OCI-LY1 (cell line): ENCODE results near the gene CHRNB4.

ENCODE experiments used
- H2AFZ ChIP-seq: fragments of 200-600 bp; sonication (generic), shearing (Covaris generic); 2 replicates; pipeline ENCODE4 v1.6.0; 2014; ENCODE audit warnings: antibody characterized with exemption, mild to moderate bottlenecking, low read length
- H3F3A ChIP-seq: fragments of 200-600 bp; sonication (generic), shearing (Covaris generic); 2 replicates; pipeline ENCODE4 v1.6.0; 2014; ENCODE audit warnings: mild to moderate bottlenecking, antibody characterized with exemption, low read length, moderate library complexity; ENCODE audit not compliant: insufficient read depth
- H3K27ac ChIP-seq: fragments of 200-600 bp; sonication (generic); 2 replicates; pipeline ENCODE4 v1.5.1; 2014; ENCODE audit warnings: low read length, mixed run types, mild to moderate bottlenecking, low read depth; ENCODE audit not compliant: poor library complexity, severe bottlenecking
- H3K27me3 ChIP-seq: fragments of 200-600 bp; sonication (generic); 2 replicates; pipeline ENCODE4 v1.6.0; 2014; ENCODE audit warnings: antibody characterized with exemption, mild to moderate bottlenecking, low read length, moderate library complexity; ENCODE audit not compliant: insufficient read depth
- H3K36me3 ChIP-seq: fragments of 200-600 bp; sonication (generic); 2 replicates; pipeline ENCODE4 v1.6.1; 2014; ENCODE audit warnings: mild to moderate bottlenecking, antibody characterized with exemption, low read length, moderate library complexity, mixed read lengths; ENCODE audit not compliant: insufficient read depth
- H3K4me1 ChIP-seq: fragments of 200-600 bp; sonication (generic); 2 replicates; pipeline ENCODE4 v1.5.1; 2014; ENCODE audit warnings: mild to moderate bottlenecking, low read length, moderate library complexity; ENCODE audit not compliant: insufficient read depth, severe bottlenecking
- H3K4me2 ChIP-seq: fragments of 200-600 bp; sonication (generic), shearing (Covaris generic); 2 replicates; pipeline ENCODE4 v1.6.1; 2014; ENCODE audit warnings: low read length
- H3K4me3 ChIP-seq: fragments of 200-600 bp; sonication (generic); 2 replicates; pipeline ENCODE4 v1.5.1; 2014; ENCODE audit warnings: low read length, low read depth, mild to moderate bottlenecking, mixed read lengths; ENCODE audit not compliant: poor library complexity, severe bottlenecking
- H3K79me2 ChIP-seq: fragments of 200-600 bp; shearing (Covaris generic); 2 replicates; pipeline ENCODE4 v1.6.1; 2016; ENCODE audit warnings: mixed run types, low read length, mixed read lengths; ENCODE audit not compliant: insufficient read depth
- H3K9ac ChIP-seq: fragments of 200-600 bp; sonication (generic), shearing (Covaris generic); 2 replicates; pipeline ENCODE4 v1.6.1; 2014; ENCODE audit warnings: mild to moderate bottlenecking, low read length, mixed read lengths
- H3K9me2 ChIP-seq: fragments of 200-600 bp; sonication (generic), shearing (Covaris generic); 2 replicates; pipeline ENCODE4 v1.6.1; 2014; ENCODE audit warnings: low read depth, mild to moderate bottlenecking, low read length, mixed read lengths
- H3K9me3 ChIP-seq: fragments of 200-600 bp; shearing (Covaris generic); 2 replicates; pipeline ENCODE4 v1.6.1; 2014; ENCODE audit warnings: low read length, mixed read lengths
- H4K20me1 ChIP-seq: fragments of 200-600 bp; sonication (generic), shearing (Covaris generic); 2 replicates; pipeline ENCODE4 v1.6.0; 2016; ENCODE audit warnings: mild to moderate bottlenecking, low read length; ENCODE audit not compliant: insufficient read depth
- CTCF ChIP-seq: fragments of 200-600 bp; sonication (generic), shearing (Covaris generic); IDR thresholded peaks from 2 replicates; pipeline ENCODE4 v1.5.1; 2017; ENCODE audit warnings: mild to moderate bottlenecking, antibody characterized with exemption, low read length, moderate library complexity, mixed read lengths
- EZH2 ChIP-seq: fragments of 200-600 bp; sonication (generic), shearing (Covaris generic); IDR thresholded peaks from 2 replicates; pipeline ENCODE4 v1.8.0; 2017; ENCODE audit warnings: borderline replicate concordance, mixed run types, mild to moderate bottlenecking, antibody characterized with exemption, low read length, moderate library complexity, mixed read lengths

The CHRNB4 gene

GRCh38 chr15:78623786-78624497, 17.1 kb downstream of the CHRNB4 start:
- no peaks in the 10 kb centered on the region for H3K9me3 ChIP-seq
- H2AFZ ChIP-seq = no peak overlapping the region
- no peak overlapping the region for H3K27ac ChIP-seq
- H3K4me1 ChIP-seq = no peaks in the 10 kb centered on the region
- no peak overlapping the region for H3K4me2 ChIP-seq
- no peak overlapping the region for H3K4me3 ChIP-seq
- H3K79me2 ChIP-seq = no peaks in the 10 kb centered on the region
- H3K36me3 ChIP-seq = no peaks in the 10 kb centered on the region
- H3K9me2 ChIP-seq = no peaks in the 10 kb centered on the region
- TF ChIP-seq EZH2 (no peak), CTCF (no peak)
- peaks cover 7% of the 10 kb centered on the region; the same call in 1 of the 2 replicates for H3K27me3 ChIP-seq
- H4K20me1 ChIP-seq = no peaks in the 10 kb centered on the region
- no peak overlapping the region for H3K9ac ChIP-seq
- H3F3A ChIP-seq = no peaks in the 10 kb centered on the region

GRCh38 chr15:78621810-78622402, 19.1 kb downstream of the CHRNB4 start:
- H3K4me2 ChIP-seq = no peak overlapping the region
- no peaks in the 10 kb centered on the region for H3K9me3 ChIP-seq

GRCh38 chr15:78620527-78621421, 20.2 kb downstream of the CHRNB4 start, which contains the start of gene CHRNA3:
Gene CHRNA3, minus strand, starts transcription at chr15:78620996. Its CDS starts 202 bp downstream, at chr15:78620794.
- Histone ChIP-seq H3K9ac (no peak within 1 kb of the TSS), H3K79me2 (no peaks in the 10 kb centered on the region), H3F3A (no peaks in the 10 kb centered on the region), H3K4me1 (no peaks in the 10 kb centered on the region), H2AFZ (no peak within 1 kb of the TSS), H3K4me3 (no peak within 1 kb of the TSS), H3K9me3 (no peaks in the 10 kb centered on the region), H4K20me1 (no peaks in the 10 kb centered on the region), H3K9me2 (no peaks in the 10 kb centered on the region), H3K27ac (no peak within 1 kb of the TSS), H3K4me2 (no peak within 1 kb of the TSS), H3K27me3 (no peaks in the 10 kb centered on the region), H3K36me3 (no peaks in the 10 kb centered on the region)
- TF ChIP-seq CTCF = no peak
- no peak for TF ChIP-seq EZH2

More at GRCh38 chr15:78621810-78622402, 19.1 kb downstream of the CHRNB4 start:
- no peaks in the 10 kb centered on the region for H3K4me1 ChIP-seq
- TF ChIP-seq EZH2 (no peak), CTCF (no peak)
- H3K4me3 ChIP-seq = no peak overlapping the region
- H2AFZ ChIP-seq = no peak overlapping the region
- no peak overlapping the region for H3K9ac ChIP-seq
- no peaks in the 10 kb centered on the region for H3K36me3 ChIP-seq
- no peaks in the 10 kb centered on the region for H4K20me1 ChIP-seq
- no peaks in the 10 kb centered on the region for H3K79me2 ChIP-seq
- H3F3A ChIP-seq = no peaks in the 10 kb centered on the region
- H3K9me2 ChIP-seq = no peaks in the 10 kb centered on the region
- H3K27ac ChIP-seq = no peak overlapping the region
- peaks cover under 1% of the 10 kb centered on the region; the same call in 1 of the 2 replicates for H3K27me3 ChIP-seq
